OCI-LY1 (cell line): ENCODE data around the gene NOTUM.
A peak's percentile ranks its signal among the peaks of the same experiment; 100 is the strongest.

ENCODE experiments used
- H2AFZ ChIP-seq: fragments of 200-600 bp; sonication (generic), shearing (Covaris generic); 2 replicates; pipeline ENCODE4 v1.6.0; 2014; ENCODE audit warnings: antibody characterized with exemption, mild to moderate bottlenecking, low read length
- H3F3A ChIP-seq: fragments of 200-600 bp; sonication (generic), shearing (Covaris generic); 2 replicates; pipeline ENCODE4 v1.6.0; 2014; ENCODE audit warnings: mild to moderate bottlenecking, antibody characterized with exemption, low read length, moderate library complexity; ENCODE audit not compliant: insufficient read depth
- H3K27ac ChIP-seq: fragments of 200-600 bp; sonication (generic); 2 replicates; pipeline ENCODE4 v1.5.1; 2014; ENCODE audit warnings: low read length, mixed run types, mild to moderate bottlenecking, low read depth; ENCODE audit not compliant: poor library complexity, severe bottlenecking
- H3K27me3 ChIP-seq: fragments of 200-600 bp; sonication (generic); 2 replicates; pipeline ENCODE4 v1.6.0; 2014; ENCODE audit warnings: antibody characterized with exemption, mild to moderate bottlenecking, low read length, moderate library complexity; ENCODE audit not compliant: insufficient read depth
- H3K36me3 ChIP-seq: fragments of 200-600 bp; sonication (generic); 2 replicates; pipeline ENCODE4 v1.6.1; 2014; ENCODE audit warnings: mild to moderate bottlenecking, antibody characterized with exemption, low read length, moderate library complexity, mixed read lengths; ENCODE audit not compliant: insufficient read depth
- H3K4me1 ChIP-seq: fragments of 200-600 bp; sonication (generic); 2 replicates; pipeline ENCODE4 v1.5.1; 2014; ENCODE audit warnings: mild to moderate bottlenecking, low read length, moderate library complexity; ENCODE audit not compliant: insufficient read depth, severe bottlenecking
- H3K4me2 ChIP-seq: fragments of 200-600 bp; sonication (generic), shearing (Covaris generic); 2 replicates; pipeline ENCODE4 v1.6.1; 2014; ENCODE audit warnings: low read length
- H3K4me3 ChIP-seq: fragments of 200-600 bp; sonication (generic); 2 replicates; pipeline ENCODE4 v1.5.1; 2014; ENCODE audit warnings: low read length, low read depth, mild to moderate bottlenecking, mixed read lengths; ENCODE audit not compliant: poor library complexity, severe bottlenecking
- H3K79me2 ChIP-seq: fragments of 200-600 bp; shearing (Covaris generic); 2 replicates; pipeline ENCODE4 v1.6.1; 2016; ENCODE audit warnings: mixed run types, low read length, mixed read lengths; ENCODE audit not compliant: insufficient read depth
- H3K9ac ChIP-seq: fragments of 200-600 bp; sonication (generic), shearing (Covaris generic); 2 replicates; pipeline ENCODE4 v1.6.1; 2014; ENCODE audit warnings: mild to moderate bottlenecking, low read length, mixed read lengths
- H3K9me2 ChIP-seq: fragments of 200-600 bp; sonication (generic), shearing (Covaris generic); 2 replicates; pipeline ENCODE4 v1.6.1; 2014; ENCODE audit warnings: low read depth, mild to moderate bottlenecking, low read length, mixed read lengths
- H3K9me3 ChIP-seq: fragments of 200-600 bp; shearing (Covaris generic); 2 replicates; pipeline ENCODE4 v1.6.1; 2014; ENCODE audit warnings: low read length, mixed read lengths
- H4K20me1 ChIP-seq: fragments of 200-600 bp; sonication (generic), shearing (Covaris generic); 2 replicates; pipeline ENCODE4 v1.6.0; 2016; ENCODE audit warnings: mild to moderate bottlenecking, low read length; ENCODE audit not compliant: insufficient read depth
- EZH2 ChIP-seq: fragments of 200-600 bp; sonication (generic), shearing (Covaris generic); IDR thresholded peaks from 2 replicates; pipeline ENCODE4 v1.8.0; 2017; ENCODE audit warnings: borderline replicate concordance, mixed run types, mild to moderate bottlenecking, antibody characterized with exemption, low read length, moderate library complexity, mixed read lengths
- TF ChIP-seq, protein P1 (sequence below): fragments of 200-600 bp; sonication (generic), shearing (Covaris generic); IDR thresholded peaks from 2 replicates; pipeline ENCODE4 v1.5.1; 2017; ENCODE audit warnings: mild to moderate bottlenecking, antibody characterized with exemption, low read length, moderate library complexity, mixed read lengths

NOTUM gene

DNA sequence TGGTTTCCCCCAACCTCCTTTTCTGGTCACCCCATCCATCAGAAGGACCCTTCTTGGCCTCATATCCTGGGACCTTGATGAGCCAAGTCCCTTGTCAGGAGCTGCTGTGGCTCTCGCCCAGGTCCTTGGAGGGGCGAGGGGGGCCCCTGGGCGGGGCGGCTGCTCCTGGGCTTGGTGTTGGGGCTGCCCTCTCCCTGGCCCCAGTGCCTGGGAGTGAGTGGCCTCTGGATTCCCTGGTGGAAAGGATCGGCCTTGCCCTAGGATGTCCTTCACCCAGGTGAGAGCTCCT lies 6.2 kb upstream of the NOTUM start:
- Histone ChIP-seq H3K27me3 (peaks cover 10% of the 10 kb centered on the region; the same call in 1 of the 2 replicates), H4K20me1 (no peaks in the 10 kb centered on the region), H3K79me2 (no peaks in the 10 kb centered on the region), H3K4me2 (peak overlapping the region; percentile 49), H3K27ac (no peak overlapping the region), H3K36me3 (no peaks in the 10 kb centered on the region), H3K4me3 (no peak overlapping the region), H3K9ac (no peak overlapping the region; the same call in 1 of the 2 replicates), H3K4me1 (peaks cover 18% of the 10 kb centered on the region), H3K9me3 (no peaks in the 10 kb centered on the region), H3K9me2 (no peaks in the 10 kb centered on the region), H3F3A (no peaks in the 10 kb centered on the region), H2AFZ (no peak overlapping the region)
- TF ChIP-seq EZH2 = no peak
- TF ChIP-seq, protein P1, sequence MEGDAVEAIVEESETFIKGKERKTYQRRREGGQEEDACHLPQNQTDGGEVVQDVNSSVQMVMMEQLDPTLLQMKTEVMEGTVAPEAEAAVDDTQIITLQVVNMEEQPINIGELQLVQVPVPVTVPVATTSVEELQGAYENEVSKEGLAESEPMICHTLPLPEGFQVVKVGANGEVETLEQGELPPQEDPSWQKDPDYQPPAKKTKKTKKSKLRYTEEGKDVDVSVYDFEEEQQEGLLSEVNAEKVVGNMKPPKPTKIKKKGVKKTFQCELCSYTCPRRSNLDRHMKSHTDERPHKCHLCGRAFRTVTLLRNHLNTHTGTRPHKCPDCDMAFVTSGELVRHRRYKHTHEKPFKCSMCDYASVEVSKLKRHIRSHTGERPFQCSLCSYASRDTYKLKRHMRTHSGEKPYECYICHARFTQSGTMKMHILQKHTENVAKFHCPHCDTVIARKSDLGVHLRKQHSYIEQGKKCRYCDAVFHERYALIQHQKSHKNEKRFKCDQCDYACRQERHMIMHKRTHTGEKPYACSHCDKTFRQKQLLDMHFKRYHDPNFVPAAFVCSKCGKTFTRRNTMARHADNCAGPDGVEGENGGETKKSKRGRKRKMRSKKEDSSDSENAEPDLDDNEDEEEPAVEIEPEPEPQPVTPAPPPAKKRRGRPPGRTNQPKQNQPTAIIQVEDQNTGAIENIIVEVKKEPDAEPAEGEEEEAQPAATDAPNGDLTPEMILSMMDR = no peak

DNA sequence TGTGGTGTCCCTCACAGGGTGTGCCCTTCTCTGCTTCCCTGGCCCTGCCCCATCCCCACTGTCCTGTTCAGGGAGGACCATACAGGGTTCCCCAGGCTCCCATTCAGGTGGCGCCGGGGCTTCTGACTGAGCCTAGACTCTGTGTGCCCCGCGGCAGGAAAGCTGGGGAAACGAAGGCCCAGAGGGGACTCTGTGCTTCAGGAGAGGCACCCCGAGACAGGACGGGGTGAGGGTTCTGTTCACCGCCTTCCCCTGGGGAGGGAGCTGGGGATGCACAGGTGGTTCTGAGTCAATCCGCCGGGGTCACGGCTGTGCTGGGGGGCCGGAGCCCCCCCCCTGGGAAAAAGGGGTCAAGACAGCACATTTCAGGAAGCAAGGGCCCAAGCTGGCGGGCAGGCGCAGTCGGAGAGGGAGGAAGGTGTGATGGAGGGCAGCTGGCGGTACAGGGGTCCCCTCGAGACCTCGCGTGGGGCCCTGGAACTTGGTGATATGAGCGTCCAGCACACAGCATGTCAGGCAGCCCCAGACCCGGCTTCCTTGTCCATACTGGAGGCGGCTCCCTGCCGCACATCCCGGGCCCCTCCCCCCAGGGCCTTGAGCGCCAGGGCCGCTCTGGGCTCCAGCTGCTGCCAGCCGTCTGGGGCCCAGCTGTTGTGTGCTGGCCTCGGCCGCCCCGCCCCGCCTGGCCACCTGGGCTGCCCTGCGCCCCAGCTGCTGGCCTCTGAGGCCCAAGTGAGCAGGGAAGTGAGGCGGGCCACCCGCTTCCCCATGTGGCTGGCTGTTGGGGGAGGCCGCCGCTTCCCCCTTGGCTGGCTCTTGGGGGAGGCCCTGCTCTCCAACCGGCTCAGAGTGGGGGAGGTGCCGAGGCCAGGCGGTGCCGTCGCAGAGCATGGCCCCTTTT lies 5.6 kb upstream of the NOTUM start:
- no peaks in the 10 kb centered on the region for H3K9me3 ChIP-seq
- H2AFZ ChIP-seq = no peak overlapping the region
- H3K9me2 ChIP-seq = no peaks in the 10 kb centered on the region
- no peaks in the 10 kb centered on the region for H3F3A ChIP-seq
- H3K79me2 ChIP-seq = no peaks in the 10 kb centered on the region
- no peak overlapping the region for H3K4me2 ChIP-seq
- peaks cover 18% of the 10 kb centered on the region for H3K4me1 ChIP-seq
- H3K9ac ChIP-seq = no peak overlapping the region; the same call in 1 of the 2 replicates
- no peaks in the 10 kb centered on the region for H3K36me3 ChIP-seq
- no peak overlapping the region for H3K27ac ChIP-seq
- no peaks in the 10 kb centered on the region for H4K20me1 ChIP-seq
- TF ChIP-seq, protein P1 = no peak
- TF ChIP-seq EZH2 = no peak
- no peak overlapping the region for H3K4me3 ChIP-seq
- peaks cover 10% of the 10 kb centered on the region; the same call in 1 of the 2 replicates for H3K27me3 ChIP-seq

DNA sequence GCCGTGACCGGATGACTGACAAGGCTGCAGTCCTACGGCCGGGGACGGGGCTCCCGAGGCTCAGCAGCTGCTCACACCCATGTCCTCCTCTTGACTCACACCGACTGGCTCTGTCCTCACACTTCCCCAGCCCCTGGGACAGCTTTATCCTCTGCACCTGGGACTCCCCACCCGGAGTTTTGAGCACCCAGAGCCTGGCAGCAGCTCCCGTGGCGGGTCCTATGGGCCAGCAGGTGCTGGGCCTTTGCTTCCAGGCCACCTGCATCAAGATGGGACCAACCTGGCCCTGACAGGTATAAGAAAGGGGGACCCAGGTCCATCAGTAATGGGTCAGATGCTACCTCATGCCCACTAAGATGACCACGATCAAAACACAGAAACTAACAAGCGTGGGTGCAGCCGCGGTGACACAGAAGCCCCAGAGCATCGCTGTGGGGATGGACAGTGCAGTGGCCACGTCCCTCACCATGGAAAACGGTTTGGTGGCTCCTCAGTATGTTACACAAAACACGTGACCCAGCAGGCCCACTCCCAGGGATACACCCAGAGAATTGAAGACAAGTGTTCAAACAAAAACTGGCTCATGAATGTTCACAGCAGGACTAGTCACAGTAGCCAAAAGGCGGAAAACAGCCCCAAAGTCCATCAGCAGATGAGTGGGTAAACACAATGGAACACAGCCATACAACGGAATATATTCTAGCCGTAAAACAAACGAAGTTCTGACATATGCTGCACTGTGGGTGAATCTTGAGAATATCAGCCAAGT lies 3.3 kb upstream of the NOTUM start:
- Histone ChIP-seq H3K4me2 (no peak overlapping the region), H3K4me3 (no peak overlapping the region), H3K27me3 (peaks cover 16% of the 10 kb centered on the region; the same call in 1 of the 2 replicates)

More for the DNA sequence above, 3.3 kb upstream of the NOTUM start:
- Histone ChIP-seq H3K36me3 (no peaks in the 10 kb centered on the region), H4K20me1 (no peaks in the 10 kb centered on the region), H3K9me2 (no peaks in the 10 kb centered on the region), H3F3A (no peaks in the 10 kb centered on the region), H3K4me1 (peaks cover 27% of the 10 kb centered on the region), H3K27ac (no peak overlapping the region), H3K9ac (no peak overlapping the region), H3K79me2 (no peaks in the 10 kb centered on the region), H2AFZ (no peak overlapping the region), H3K9me3 (no peaks in the 10 kb centered on the region)
- no peak for TF ChIP-seq EZH2
- TF ChIP-seq, protein P1 = no peak
